Activated CD8-positive, alpha-beta T cell treated with anti-CD3 and anti-CD28 coated beads for 36 hours (primary cell): ENCODE data around the gene MMEL1. TPM values are rescaled to one million over a fixed set of nuclear protein-coding genes. Genes with fewer than 3 reads are reported as not detected.

ENCODE experiments used
- ATAC-seq: fragments of 200-7000 bp; cut with Tn5 transposase; one replicate; pipeline ENCODE4 v1.10.0; 2021; ENCODE audit warnings: mild to moderate bottlenecking, moderate library complexity
- CTCF ChIA-PET: fragments of 350-600 bp; sonication (Branson Sonifier 250); formaldehyde crosslinking; loops from one replicate; lab custom pipeline; 2021; ENCODE audit warnings: antibody characterized with exemption; lab: Charles Lee
- POLR2A ChIA-PET: fragments of 350-600 bp; sonication (Branson Sonifier 250); formaldehyde crosslinking; loops from one replicate; lab custom pipeline; 2021; ENCODE audit warnings: antibody characterized with exemption; lab: Charles Lee
- DNase-seq: peaks from one replicate; pipeline ENCODE4 v3.0.0-alpha.2; 2020
- H3K27ac Mint-ChIP-seq: one replicate; pipeline ENCODE4 v1.8.0; 2021; ENCODE audit warnings: mild to moderate bottlenecking, mixed read lengths
- H3K27me3 Mint-ChIP-seq: one replicate; pipeline ENCODE4 v1.8.0; 2021; ENCODE audit warnings: mixed read lengths
- H3K36me3 Mint-ChIP-seq: one replicate; pipeline ENCODE4 v1.8.0; 2021; ENCODE audit warnings: low read depth, mixed read lengths
- H3K4me1 Mint-ChIP-seq: one replicate; pipeline ENCODE4 v1.8.0; 2021; ENCODE audit warnings: low read depth, mixed read lengths
- H3K4me3 Mint-ChIP-seq: one replicate; pipeline ENCODE4 v1.8.0; 2021; ENCODE audit warnings: mild to moderate bottlenecking, moderate library complexity, mixed read lengths
- H3K9me3 Mint-ChIP-seq: one replicate; pipeline ENCODE4 v1.8.0; 2021; ENCODE audit warnings: mixed read lengths
- intact Hi-C: fragments of 100-400 bp; cut with micrococcal nuclease; formaldehyde crosslinking; loops from one replicate; pipeline ENCODE4 v1.10.0; 2022
- total RNA-seq, 2 experiments: library from RNA; stranded (reverse); gene quantifications; one replicate each; pipeline ENCODE4 v1.2.3, GENCODE V29; 2021
- TF ChIP-seq, protein P1 (sequence below): fragments of 200-600 bp; IDR thresholded peaks from one replicate; pipeline ENCODE4 v1.8.0; 2022; ENCODE audit warnings: antibody characterized with exemption, mild to moderate bottlenecking

Gene MMEL1
- total RNA-seq, 2 experiments from 2014 or later: 1.8 to 3.1 TPM

DNA sequence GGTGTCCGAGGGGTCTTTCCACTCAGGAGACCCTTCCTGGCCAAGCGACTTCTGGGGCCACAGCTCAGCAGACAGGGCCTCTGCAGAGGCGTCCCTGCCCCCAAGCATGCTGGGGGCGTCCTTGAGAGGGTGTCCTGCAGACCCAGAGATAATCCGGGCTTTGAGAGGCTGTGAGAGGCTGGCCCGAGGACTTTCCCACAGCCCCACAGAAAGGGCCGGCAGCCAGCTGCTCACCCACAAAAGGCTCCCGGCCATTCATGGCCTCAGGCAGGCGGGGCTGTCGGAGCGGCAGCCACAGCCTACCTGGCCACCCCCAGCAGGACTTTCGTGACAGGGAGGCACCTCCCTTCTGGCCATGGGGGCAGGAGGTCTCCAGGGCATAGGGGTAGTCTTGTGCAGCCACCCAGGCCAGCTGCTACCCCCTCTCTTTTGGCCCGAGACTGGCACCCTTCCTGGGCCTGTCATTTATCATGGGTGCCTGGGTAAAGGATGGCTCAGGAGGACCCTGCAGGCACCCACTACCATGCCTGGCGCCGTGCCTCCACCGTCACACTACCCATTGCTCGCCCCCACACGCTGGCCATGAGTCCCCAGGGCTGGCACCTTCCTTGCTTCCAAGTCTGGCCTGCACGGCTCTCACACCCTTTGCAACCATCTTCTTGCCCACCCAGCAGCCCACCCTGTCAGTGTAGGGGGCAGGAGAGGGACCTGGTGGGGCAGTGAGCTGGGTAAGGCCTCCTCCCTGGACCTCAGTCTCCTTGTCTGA is 87.8 kb downstream of the MMEL1 start:
- DNase-seq: no peak
- TF ChIP-seq, protein P1, sequence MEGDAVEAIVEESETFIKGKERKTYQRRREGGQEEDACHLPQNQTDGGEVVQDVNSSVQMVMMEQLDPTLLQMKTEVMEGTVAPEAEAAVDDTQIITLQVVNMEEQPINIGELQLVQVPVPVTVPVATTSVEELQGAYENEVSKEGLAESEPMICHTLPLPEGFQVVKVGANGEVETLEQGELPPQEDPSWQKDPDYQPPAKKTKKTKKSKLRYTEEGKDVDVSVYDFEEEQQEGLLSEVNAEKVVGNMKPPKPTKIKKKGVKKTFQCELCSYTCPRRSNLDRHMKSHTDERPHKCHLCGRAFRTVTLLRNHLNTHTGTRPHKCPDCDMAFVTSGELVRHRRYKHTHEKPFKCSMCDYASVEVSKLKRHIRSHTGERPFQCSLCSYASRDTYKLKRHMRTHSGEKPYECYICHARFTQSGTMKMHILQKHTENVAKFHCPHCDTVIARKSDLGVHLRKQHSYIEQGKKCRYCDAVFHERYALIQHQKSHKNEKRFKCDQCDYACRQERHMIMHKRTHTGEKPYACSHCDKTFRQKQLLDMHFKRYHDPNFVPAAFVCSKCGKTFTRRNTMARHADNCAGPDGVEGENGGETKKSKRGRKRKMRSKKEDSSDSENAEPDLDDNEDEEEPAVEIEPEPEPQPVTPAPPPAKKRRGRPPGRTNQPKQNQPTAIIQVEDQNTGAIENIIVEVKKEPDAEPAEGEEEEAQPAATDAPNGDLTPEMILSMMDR: no peak
- ATAC-seq: no peak
- no peaks in the 10 kb centered on the region for H3K9me3 Mint-ChIP-seq
- CTCF ChIA-PET: interaction anchor here (1.1 to 1.8 kb wide), 4 partner anchors 18 to 113 kb away, joined by 3 to 6 read pairs (median 4); partner anchors contain the start of gene PANK4
- no peaks in the 10 kb centered on the region for H3K36me3 Mint-ChIP-seq
- intact Hi-C loops: loop anchor here (5.0 kb wide), 2 partner anchors 42 to 133 kb away; partner anchors contain the start of genes PEX10 and PRXL2B
- POLR2A ChIA-PET: interaction anchor here (0.8 to 8.3 kb wide), 7 partner anchors 9 to 132 kb away, joined by 3 to 138 read pairs (median 9); partner anchors contain the start of genes HES5, PANK4, PEX10 and TNFRSF14
- no peaks in the 10 kb centered on the region for H3K27me3 Mint-ChIP-seq
- H3K4me1 Mint-ChIP-seq: peaks cover 19% of the 10 kb centered on the region
- no peak overlapping the region for H3K4me3 Mint-ChIP-seq
- H3K27ac Mint-ChIP-seq: no peak overlapping the region

DNA sequence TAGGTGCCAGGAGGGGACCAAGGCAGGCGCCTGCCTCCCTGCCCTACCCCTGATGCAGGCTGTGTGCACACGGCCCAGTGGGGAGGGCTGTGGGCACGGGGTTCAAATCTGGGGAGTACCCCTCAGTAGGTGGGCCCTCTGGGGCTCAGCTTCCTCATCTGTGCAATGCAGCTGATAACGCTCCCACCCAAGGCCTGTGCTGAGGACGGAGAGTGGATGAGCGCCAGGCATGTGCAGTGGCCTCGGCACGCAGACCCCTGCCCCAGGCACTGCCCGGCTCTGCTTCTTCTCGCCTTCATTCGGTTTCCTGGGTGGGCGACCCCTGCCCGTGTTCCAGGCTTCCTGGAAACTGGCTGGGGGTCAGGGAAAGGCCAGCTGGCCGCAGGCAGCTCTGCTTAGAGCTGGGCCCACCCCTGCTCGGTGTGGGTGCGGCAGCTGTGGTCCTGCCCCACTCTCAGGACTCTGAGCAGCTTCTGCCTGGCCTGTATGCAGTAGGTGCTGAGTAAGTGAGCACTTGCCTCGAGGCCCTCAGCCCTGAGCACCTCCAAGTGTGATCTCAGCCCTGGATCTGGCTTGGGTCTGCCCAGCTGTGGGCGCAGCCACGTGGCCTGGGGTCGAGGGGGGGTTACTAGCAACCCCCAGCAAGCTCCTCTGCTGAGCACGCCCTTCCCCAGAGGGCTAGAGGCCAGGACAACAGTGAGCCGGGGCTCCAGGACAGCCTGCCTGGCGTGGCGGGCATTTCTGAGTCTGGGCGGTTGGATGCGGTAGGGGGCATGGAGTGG is 88.5 kb downstream of the MMEL1 start:
- intact Hi-C loops: no loop called here
- TF ChIP-seq, protein P1: no peak
- Mint-ChIP-seq H3K27me3 (no peaks in the 10 kb centered on the region), H3K36me3 (no peaks in the 10 kb centered on the region), H3K9me3 (no peaks in the 10 kb centered on the region), H3K27ac (no peak overlapping the region), H3K4me3 (no peak overlapping the region), H3K4me1 (peaks cover 14% of the 10 kb centered on the region)
- ChIA-PET CTCF (interaction anchor here (1.2 to 1.8 kb wide), 2 partner anchors 17 to 19 kb away, joined by 3 to 6 read pairs; partner anchors contain the start of gene PANK4), POLR2A (interaction anchor here (0.8 to 8.3 kb wide), 4 partner anchors 9 to 50 kb away, joined by 3 to 138 read pairs (median 10); partner anchors contain the start of genes HES5, PANK4 and TNFRSF14)
- no peak for DNase-seq
- no peak for ATAC-seq

DNA sequence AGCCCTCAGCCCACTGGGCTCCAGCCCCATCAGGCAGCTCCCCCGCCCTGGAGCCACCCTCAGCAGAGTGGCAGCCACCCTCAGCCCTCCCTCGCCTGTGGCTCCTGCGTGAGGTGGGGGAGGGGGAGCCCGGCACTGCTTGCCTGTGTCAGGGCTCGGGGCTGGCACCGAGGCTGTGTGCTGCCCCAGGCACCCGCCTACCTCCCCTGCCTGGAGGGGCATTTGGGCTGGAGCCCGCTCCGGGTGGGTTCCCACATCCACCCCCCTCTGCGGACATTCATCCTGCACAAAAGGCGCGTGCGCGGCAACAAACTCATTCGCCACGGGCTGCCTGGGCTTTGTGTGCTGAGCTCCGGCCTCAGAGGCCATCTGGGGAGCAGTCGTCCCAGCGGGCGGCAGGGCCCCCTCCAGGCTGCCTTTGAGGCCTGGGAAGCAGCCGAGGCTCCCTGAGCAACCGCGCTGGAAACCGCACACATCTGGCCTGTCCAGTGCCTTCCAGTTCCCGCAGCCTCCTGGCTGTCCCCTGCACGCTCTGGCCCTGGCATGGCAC is 89.2 kb downstream of the MMEL1 start:
- ChIA-PET CTCF (interaction anchor here (1.2 kb wide), 1 partner anchor 16 kb away, joined by 3 read pairs; no protein-coding TSS in a partner anchor), POLR2A (interaction anchor here (2.3 to 8.3 kb wide), 2 partner anchors 12 to 15 kb away, joined by 10 to 138 read pairs; partner anchors contain the start of genes HES5, PANK4 and TNFRSF14)
- intact Hi-C loops: no loop called here
- Mint-ChIP-seq H3K27ac (no peak overlapping the region), H3K4me1 (peaks cover 9% of the 10 kb centered on the region), H3K36me3 (no peaks in the 10 kb centered on the region), H3K9me3 (no peaks in the 10 kb centered on the region), H3K4me3 (no peak overlapping the region), H3K27me3 (no peaks in the 10 kb centered on the region)
- TF ChIP-seq, protein P1: no peak
- ATAC-seq (no peak), DNase-seq (peak; percentile 63)

DNA sequence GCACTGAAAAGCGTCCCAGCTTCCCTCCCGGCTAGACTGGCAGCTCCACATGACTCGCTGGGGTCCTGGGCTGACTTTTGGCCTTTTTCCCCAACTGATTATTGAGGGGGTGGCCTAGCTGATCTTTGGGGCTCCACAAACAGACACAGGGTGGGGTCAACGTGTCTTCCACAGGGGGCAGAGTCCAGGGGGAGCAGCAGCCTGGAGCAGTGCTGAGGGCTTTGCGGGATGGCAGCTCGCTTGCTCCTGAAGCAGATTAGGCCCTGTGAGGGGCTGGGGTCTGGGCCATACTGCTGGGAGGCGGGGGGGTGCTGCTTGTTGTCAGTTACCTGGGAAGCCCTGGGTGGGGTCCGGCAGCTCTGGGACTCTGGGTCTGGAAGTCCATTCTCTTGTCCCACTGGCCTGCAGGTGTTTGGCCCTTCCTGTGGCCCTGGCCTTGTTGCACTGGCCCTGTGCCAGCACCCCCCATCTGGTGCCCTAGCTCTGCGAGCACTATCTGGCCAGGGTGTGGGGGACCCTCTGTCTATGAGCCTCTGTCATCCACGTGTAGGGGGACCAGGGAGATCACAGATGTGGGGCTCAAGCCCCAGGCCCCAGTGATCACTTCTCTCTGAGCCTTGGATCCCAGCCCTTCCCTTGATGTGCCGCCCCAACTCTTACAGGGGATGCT is 90.4 kb downstream of the MMEL1 start:
- intact Hi-C loops: no loop called here
- H3K36me3 Mint-ChIP-seq: no peaks in the 10 kb centered on the region
- H3K9me3 Mint-ChIP-seq: no peaks in the 10 kb centered on the region
- no peak for ATAC-seq
- no peak overlapping the region for H3K4me3 Mint-ChIP-seq
- no peaks in the 10 kb centered on the region for H3K27me3 Mint-ChIP-seq
- H3K4me1 Mint-ChIP-seq: peaks cover 9% of the 10 kb centered on the region
- TF ChIP-seq, protein P1: no peak
- H3K27ac Mint-ChIP-seq: no peak overlapping the region
- DNase-seq: no peak
- CTCF ChIA-PET: no interaction called here
- POLR2A ChIA-PET: interaction anchor here (0.7 to 8.3 kb wide), 5 partner anchors 13 to 99 kb away, joined by 3 to 138 read pairs (median 3); partner anchors contain the start of genes HES5, PANK4 and TNFRSF14
